ENCODE results near the gene KLHL8.

GRCh38 chr4:87211249-87211952 is 9.0 kb downstream of the KLHL8 start:
- TF ChIP-seq CTCF (IDR thresholded peaks at IDR 0.05) (no peak), EZH2 (IDR thresholded peaks at IDR 0.05; ENCODE audit: borderline replicate concordance, insufficient read depth, low read depth, low read length, poor library complexity, severe bottlenecking) (no peak)

Data from B cell (primary cell).